EL (cell line): ENCODE measurements around the gene HNRNPAB.
"Not testable (repeated sequence)": the region's sequence is repeated elsewhere in the genome, so short reads cannot be mapped to it uniquely, and the experiment has no call there.

Experiments
- DNase-seq: peaks from one replicate; pipeline ENCODE4 v3.0.0-alpha.2; 2016

HNRNPAB gene

DNA sequence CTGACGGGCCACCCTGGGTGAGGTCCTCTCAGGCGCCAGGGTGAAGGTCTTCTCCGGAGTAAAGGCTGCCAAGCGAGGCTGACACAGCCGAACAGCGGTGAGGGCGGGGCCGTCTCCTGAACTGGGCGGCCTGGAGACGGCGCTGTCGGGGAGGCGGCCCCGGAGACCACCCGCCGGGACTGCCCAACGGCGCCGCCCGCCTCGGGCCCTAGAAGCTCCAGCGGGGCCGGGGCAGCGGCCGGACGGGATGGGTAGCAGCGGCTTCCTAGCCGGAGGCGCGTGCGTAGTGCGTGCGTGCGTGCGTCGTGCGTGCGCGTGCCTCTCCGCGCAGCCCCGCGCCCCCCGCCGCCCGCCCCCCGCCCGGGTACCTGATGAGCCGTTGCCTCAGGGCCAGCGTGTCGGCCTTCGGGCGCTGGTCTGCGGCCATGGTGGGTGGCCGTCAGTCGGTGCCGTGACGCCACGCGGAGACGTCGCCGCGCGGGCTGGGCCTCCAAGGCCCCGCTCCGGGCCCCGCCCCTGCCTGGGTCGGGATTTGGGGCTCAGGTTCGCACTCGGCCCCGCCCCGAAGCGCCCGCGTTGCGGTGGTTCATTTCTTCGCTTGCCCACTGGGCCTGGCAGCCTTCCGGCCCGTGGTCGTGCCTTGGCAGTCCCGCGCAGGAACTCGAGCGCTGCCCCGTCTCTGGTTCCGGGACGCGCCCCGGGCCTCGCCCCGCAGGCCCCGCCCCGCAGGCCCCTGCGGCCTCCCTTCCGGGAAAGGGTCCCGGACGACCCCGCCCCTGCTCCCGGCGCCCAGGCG lies 28.0 kb downstream of the HNRNPAB start, which contains the start of gene PHYKPL:
Gene PHYKPL (minus strand): TSS at position 679 of the 796 bp plus-strand sequence. CDS start 252 bp downstream, at position 427.
- peak; percentile 76 for DNase-seq

DNA sequence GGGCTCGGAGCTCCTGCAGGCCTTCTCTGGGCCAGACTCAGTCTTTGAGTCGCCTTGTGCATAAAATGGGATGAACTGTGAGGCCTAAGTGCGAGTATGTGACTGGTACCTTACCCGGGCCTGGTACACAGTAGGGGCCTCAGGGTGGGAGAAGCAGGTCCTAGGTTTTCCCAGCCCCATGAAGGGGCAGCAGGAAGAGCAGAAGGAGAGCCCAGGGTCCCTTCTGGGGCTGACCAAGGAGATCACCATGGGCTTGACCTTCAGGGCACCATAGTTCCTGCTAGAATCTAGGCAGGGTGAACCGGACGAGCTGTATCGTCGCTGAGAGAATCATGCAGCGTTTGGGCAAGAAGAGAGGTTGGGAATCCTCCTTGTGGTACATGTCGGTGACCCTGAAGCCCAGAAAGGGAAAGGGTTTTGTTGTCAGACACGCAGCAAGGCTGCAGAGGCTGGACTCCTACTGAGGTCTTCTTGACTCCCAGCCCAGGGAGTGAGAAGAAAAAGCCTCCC lies 28.6 kb downstream of the HNRNPAB start:
- no peak for DNase-seq

DNA sequence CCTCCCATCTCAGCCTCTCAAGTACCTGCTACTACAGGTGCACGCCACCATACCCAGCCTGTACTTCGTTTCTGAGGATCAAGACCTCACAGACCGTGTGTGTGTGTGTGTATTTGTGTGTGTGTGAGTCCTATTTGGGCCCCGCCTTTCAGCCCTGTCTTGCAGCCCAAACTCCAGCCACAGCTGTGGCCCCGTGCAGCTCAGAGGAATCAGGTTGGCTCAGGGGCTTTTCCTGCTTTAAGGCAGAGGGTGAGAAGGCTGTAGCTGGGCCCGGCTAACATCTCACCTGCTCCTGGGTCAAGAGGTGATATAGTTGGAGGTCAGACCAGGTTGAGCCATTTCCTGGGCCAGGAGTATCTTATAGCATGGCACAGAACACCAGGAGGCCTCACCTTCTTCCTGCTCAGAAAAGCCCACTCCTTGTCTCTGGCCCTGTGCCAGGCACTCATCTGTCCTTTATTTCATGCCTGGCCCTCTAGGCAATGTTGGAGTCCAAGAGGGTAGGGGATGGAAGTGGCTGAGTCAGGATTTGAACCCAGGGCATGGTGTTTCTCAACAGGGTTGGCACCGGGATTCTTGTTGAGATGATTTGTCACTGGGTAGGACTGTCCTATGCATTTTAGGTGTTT lies 29.9 kb downstream of the HNRNPAB start:
- no peak for DNase-seq

DNA sequence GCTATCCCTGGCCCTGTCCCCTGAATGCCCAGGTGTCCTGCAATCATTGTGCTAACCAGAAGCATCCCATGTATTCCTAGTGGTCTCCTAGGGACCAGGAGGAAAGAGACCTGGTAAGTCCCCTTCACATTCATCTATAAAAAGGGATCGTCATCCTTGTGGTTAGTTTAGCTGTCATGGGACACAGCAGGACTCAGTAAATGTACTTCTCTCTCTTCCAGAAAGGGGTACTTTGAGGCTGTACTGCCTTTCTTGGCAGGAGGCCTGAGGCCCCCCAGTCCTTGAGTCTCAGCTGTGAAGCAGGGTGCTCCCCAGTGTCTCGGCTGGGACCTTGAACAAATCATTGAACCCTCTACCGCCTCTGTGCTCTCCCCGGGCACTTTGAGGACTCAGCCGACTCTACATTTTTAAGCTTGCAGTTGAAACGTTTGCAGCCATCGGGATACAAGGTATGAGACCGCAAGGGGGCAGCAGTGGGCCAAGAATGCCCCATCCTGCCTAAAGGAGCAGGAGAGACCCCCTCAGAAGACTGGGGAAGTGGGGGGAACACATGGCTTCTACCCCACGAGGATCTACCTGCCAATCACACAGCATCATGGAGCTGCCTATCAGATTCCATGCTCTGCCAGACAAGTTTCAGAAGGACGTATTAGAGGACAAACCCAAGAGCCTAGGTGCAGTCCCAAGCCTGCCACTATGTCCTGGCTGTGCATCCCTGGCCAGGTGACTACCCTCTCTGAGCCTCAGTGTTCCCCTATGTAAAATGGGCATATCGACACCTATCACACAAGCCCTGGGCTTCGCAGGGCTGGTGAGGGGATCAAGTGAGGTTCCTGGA lies 30.6 kb downstream of the HNRNPAB start:
- DNase-seq: peak; percentile 68

DNA sequence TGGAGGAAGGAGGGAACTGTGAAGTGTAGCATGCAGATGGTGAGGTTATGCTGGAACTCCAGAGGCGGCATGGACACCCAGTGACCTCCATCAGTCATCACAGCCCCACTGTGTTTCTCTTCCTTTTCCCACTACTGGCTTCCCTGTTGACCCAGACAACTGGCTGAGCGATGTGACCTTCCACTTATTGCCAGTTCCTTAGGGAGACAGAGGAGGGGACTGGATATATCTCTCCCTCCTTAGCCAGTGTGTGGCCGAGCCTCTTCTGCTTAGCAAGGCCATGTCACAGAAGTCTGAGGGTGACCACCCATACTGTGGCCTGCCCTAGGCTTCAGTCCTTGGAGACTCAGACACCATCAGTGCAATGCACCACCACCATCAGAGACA lies 31.2 kb downstream of the HNRNPAB start:
- DNase-seq: no peak

DNA sequence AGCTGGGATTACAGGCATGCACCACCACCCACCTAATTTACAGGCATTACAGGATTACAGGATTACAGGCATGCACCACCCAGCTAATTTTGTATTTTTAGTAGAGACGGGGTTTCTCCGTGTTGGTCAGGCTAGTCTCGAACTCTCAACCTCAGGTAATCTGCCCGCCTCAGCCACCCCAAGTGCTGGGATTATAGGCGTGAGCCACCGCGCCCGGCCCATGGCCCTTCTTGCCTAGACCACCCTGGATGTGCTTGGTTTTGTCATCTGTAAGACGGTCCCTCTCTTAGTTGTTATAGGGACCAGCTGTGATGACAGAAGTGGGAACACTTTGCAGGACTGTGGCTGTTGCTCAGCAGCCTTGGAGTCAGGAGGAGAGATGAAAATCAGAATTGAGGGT lies 31.8 kb downstream of the HNRNPAB start:
- DNase-seq: no peak

DNA sequence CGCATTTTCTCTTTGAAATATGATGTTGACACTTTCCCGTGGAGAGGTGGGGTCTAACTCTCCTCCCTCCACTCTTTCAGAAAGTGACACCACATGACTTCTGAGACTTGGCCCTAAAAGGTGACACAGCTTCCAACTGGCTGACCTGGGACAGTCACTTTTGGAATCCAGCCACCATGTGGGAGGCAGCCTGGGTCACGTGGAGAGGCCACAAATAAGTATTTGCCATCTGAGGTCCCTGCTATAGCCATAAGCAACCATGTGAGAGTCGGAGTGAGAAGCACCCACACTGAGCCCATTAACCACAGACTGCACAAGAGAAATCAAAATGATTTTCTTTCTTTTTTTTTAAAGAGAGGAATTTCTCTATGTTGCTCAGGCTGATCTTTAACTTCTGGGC lies 32.3 kb downstream of the HNRNPAB start:
- DNase-seq: no peak

DNA sequence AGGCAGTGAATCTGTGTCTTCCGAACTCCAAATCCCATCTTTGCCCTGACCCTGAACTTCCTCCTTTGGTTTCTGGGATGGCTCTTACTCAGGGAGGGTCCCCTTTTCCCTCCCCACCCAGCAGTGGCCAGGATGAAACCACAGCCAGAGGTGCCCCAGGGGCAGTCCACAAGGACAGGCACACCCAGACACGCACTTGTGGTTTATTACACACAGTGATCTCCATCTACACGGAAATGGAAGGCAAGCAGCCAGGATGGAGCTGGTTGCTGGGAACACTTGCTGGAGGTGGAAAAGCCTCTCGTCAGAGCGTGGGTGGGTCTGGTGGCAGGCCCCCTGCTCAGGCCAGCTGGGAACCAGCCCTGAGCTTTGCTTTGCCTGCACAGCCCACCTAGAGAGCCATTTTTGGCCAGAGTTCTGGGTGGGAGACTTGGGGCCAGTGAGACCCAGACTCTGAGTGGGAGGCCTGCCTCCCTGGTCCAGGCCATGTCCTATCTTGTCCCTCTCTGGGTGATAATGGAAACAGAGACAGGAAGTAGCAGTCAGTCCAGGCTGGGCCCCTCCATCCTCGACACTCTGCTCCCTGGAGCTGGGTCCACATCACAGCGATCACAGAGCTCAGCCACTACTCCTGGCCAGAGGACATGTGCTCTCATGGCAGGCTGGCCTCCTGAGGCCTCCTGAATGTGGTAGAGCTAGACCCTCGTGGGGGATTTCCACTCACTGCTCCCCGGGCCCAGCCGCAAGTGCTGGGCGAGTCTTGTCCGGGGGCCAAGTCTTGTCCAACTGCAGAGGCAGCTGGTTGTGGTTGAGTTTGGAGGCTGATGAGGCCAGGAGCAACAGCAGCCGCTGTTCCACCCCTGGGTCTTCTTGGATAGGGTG lies 33.3 kb downstream of the HNRNPAB start:
- no peak for DNase-seq

DNA sequence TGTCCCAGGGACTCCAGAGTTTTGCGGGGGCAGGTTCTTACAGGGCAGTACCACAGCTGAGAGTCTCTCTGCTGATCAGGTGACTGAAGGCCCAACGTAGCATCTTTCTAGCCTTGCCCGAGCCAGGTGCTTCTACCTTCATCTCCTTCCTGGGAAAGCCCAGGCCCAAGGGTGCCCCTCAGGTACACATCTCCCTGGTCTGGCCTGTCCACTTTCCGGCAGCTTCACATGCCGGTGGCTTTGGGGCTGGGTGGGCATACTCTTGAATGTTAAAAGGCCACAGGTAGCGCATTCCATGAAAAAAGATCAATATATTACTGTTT lies 33.9 kb downstream of the HNRNPAB start:
- no peak for DNase-seq

DNA sequence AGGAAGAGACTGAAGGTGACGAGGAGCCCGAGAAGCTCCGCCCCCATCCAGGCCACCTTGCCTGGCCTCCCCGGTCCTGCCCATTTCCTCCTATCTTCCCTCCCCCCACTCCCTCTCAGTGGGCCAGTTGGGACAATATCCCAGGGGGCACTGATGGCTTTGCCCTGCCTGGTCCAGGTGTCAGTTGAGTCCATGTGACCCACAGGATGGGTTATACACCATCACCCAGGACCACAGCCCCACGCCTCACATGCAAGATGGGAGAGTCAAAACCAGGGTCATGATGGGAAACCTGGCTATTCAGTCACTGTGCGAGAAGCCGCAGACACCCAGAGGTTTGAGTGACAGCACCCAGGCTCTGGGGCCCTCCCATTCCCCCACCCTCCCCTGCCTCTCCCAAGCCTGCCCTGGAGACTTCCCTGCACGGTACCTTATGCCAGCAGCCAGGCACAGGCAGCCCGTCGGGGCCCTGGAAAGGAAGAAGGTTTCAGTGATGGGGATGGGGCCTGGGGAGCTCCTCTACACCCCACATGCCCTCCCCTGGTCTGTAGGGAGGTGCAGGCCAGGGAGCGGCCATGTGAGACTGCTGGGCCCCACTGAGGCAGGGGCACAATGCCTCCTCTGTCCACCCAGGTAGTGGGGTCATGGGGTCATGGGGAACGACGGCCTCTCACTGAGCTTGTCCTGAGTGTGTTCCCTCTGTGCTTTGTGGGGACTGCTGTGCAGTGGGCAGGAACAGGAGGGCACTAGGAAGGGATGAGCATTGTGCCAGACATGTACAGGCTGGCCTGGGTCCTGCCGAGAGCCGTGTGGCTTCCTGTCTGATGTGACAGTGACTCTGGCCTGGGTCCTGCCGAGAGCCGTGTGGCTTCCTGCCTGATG lies 34.6 kb downstream of the HNRNPAB start:
- DNase-seq: no peak

DNA sequence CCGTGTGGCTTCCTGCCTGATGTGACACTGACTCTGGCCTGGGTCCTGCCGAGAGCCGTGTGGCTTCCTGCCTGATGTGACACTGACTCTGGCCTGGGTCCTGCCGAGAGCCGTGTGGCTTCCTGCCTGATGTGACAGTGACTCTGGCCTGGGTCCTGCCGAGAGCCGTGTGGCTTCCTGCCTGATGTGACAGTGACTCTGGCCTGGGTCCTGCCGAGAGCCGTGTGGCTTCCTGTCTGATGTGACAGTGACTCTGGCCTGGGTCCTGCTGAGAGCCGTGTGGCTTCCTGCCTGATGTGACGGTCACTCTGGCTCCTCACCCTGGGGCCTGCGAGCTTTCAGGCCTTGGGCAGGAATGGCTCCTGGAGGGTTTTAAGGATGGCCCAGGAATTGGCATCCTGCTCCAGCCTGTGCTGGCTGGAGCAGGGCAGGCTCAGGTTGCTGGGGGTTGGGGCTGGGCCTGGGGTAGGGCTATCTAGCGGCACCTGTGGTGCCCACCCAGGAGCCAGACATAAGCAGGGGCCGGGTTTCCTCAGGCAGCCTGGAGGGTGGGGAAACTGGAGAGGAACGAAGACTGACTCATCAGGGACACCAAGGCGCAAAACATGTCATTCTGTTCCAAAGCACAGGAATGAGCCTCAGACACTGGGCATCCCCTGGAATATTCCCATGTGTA lies 35.4 kb downstream of the HNRNPAB start:
- not testable (repeated sequence) for DNase-seq

DNA sequence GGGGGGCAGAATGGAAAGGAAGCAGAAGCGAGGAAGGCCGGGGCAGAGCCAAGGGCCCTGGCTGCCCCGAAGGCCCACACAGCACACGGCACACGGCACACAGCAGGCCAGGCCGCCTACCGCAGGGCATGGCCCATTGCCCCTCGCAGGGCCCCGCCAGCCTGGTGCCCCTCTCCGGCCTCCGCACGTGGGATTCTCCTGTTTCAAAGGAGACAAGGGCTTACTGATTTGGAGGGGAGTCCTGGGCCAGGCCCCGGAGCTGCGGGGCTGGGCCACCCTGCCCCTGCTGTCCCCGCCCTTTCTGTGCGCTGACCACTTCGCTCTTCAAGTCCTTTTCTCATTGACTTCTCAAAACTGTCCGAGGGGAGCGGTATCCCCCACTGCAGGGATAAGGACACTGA lies 36.0 kb downstream of the HNRNPAB start:
- no peak for DNase-seq

DNA sequence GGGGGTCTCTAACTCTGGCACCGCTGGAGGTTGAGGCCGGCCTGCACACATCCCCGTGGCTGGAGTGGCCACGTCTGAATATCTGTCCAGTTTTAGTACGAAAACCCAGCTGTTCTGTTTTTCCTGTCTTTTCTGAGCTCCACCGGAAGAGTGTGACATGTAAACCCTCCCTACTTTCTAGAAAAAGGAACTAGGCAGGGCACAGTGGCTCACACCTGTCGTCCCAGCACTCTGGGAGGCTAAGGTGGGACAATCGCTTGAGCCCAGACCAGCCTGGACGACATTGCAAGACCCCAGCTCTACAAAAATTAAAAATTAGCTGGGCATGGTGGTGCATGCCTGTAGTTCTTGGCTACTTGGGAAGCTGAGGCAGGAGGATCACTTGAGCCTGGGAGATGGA lies 36.4 kb downstream of the HNRNPAB start:
- DNase-seq: no peak

DNA sequence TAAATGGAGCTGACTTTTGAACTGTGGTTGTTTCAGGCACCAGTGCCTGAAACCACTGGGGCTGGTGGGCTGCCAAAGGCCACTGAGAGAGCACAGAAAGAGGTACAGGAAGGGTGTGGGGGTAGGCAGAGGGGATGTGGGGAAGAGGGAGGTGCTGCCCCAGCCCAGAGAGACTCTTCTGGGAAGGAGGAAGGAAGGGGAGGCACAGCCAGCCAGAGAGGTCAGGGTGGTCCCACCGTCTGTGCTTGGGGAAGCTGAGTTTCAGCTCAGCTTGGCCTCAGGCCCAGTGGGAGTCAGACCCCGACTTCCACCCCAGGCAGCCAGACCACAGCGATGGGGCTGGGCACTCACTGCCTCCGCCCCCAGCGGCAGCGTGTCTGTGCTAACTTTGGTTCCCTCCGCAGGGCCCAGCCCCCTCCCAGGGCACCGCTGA lies 36.9 kb downstream of the HNRNPAB start:
- no peak for DNase-seq

DNA sequence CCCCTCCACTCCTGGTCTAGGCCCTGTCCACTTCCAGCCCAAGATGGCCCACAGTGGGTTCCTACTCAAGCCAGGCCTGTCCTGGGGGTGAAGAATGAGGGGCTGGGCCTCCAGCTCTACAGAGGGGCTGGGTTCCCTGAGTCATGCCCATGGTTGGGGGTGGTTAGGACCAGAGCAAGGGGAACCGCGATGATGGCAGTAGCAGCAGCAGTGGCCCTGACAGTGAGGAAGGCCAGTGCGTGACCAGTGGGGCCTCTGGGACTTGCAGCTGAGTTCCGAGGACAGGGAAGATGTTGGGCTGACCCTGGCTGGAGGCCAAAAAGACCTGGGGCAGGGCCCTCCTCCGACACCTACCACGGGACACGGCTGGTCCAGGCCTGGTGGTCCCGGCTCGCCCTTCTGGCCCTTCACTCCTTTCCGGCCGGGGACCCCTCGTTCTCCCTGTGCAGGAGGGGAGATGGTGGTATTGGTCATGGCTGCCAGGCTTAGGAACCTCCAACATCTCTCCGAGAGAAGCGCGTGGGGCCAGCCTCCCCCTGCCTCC lies 37.4 kb downstream of the HNRNPAB start:
- no peak for DNase-seq

DNA sequence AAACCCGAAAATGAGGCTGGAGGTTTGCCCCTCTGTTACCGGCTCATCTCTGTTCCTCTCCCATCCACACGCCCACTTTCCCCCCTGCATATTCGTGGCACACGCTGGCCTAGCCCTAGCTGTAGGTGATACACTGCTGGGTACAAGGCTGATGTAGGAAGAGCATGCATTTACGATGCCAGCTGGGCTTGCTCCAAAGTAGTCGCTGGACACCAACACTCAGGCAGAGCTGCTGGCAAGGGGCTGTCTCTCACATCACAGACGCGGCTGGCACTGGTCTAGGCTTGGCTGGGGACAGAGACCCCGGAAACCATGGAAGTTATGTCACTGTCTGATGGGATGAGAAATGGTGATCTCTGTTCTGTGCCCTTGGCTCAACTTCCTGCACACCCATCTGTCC lies 38.1 kb downstream of the HNRNPAB start:
- no peak for DNase-seq

DNA sequence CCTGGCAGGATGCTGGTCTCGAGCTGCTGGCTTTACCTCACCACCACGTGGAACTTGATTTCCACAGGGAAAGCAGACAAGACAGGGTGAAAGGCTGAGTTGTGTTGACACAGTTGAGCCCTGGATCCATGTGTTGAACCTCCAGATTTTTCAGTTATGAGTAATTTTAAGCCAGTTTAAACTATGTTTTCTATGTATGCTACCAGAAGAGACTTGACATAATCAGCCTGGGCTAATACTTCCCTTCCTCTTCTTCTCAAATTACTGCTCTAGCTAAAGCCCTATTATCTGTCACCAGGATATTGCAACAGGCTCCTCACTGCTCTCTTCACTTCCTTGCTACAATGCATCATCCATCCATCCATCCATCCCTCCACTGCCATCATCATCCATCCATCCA lies 40.2 kb downstream of the HNRNPAB start:
- DNase-seq: no peak

DNA sequence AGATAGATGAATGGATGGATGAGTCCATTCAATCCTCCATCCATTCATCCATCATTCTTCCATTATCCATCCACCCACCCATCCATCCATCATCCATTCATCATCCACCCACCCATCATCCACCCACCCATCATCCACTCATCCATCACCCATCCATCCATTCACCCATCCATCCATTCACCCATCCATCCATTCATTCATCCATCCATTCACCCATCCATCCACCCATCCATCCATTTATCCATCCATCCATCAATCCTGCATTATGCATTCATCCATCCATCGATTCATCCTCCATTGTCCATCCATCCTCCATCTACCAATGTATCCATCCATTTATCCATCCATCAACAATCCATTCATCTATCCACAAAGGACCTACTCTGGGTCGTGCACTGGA lies 41.1 kb downstream of the HNRNPAB start:
- no peak for DNase-seq

DNA sequence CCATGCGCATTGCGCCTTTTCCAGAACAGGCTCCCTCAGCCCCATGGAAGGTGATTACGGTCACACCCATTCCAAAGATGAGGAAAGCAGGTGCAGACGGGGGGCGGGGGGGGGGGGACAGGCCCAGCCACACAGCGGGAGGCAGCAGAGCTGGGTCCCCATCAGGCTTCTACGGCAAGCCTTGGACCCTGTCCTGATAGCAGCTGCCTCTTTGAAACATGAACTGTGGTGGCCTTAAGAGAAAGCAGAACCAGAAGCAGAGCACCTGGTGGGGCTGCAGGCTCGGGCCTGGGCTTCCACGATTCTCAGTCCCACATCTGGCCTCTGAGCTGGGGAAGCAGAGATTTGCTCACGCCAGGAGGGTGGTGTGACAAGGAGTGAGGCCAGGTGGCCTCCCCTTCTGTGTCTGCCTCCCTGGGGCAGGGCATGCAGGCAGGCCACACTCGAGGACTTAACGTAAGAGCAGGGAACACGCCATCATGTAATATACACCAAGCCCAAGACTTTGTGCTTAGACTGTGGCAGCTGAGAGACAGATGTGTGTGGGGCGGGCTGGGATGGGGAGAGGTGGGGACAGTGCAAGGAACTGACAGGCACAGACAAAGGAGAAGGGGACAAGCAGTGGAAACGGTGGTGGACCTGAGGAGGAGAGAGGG lies 42.4 kb downstream of the HNRNPAB start:
- no peak for DNase-seq
